ENCODE data around the gene ENOX2. TPM values are rescaled to one million over a fixed set of nuclear protein-coding genes. Genes with fewer than 3 reads are reported as not detected.
"Not testable (repeated sequence)": the region's sequence is repeated elsewhere in the genome, so short reads cannot be mapped to it uniquely, and the experiment has no call there.

Gene ENOX2
- total RNA-seq, 2 experiments from 2014 or later, result 9.6 to 12.0 TPM

- POLR2A ChIA-PET, result no interaction called here
- intact Hi-C loops (cut with micrococcal nuclease), result no loop called here
- no peaks in the 10 kb centered on the region for H3K27me3 Mint-ChIP-seq
- DNase-seq (no peak), ATAC-seq (no peak)
- H3K4me3 Mint-ChIP-seq, result no peak overlapping the region
- TF ChIP-seq CTCF (IDR thresholded peaks at IDR 0.05), result no peak
- no peak overlapping the region for H3K27ac Mint-ChIP-seq
- CTCF ChIA-PET, result no interaction called here
- H3K36me3 Mint-ChIP-seq (ENCODE audit: low read depth), result no peaks in the 10 kb centered on the region
- H3K4me1 Mint-ChIP-seq (ENCODE audit: low read depth), result peaks cover 18% of the 10 kb centered on the region
- no peaks in the 10 kb centered on the region for H3K9me3 Mint-ChIP-seq
Observed at GRCh38 chrX:130828641-130829040, 74.4 kb downstream of the ENOX2 start.

DNA sequence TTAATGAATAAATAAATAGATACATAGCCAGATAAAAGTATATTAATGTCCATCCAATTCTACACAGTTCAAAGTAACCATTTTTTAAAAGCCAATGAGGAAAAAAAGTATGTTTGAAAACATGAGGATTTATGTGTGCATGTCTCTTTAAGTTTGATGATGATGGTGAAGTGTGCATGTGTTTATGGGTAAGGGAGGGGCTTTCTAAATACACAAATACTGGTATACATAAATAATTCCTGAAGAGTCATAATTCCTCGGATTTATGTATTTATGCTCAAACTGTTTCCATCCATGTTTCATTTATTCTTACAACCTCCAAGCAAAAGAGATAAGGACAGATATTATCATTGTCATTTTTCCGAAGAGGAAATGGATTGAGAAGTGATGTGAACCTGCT is 75.4 kb downstream of the ENOX2 start:
- no peaks in the 10 kb centered on the region for H3K27me3 Mint-ChIP-seq
- POLR2A ChIA-PET, result no interaction called here
- no peak overlapping the region for H3K27ac Mint-ChIP-seq
- no peak for TF ChIP-seq CTCF (IDR thresholded peaks at IDR 0.05)
- no peak for ATAC-seq
- H3K4me3 Mint-ChIP-seq, result no peak overlapping the region
- CTCF ChIA-PET, result no interaction called here
- intact Hi-C loops (cut with micrococcal nuclease), result no loop called here
- no peak for DNase-seq
- H3K36me3 Mint-ChIP-seq (ENCODE audit: low read depth), result no peaks in the 10 kb centered on the region
- H3K4me1 Mint-ChIP-seq (ENCODE audit: low read depth), result peaks cover 11% of the 10 kb centered on the region
- H3K9me3 Mint-ChIP-seq, result no peaks in the 10 kb centered on the region

- no peaks in the 10 kb centered on the region for H3K9me3 Mint-ChIP-seq
- ChIA-PET POLR2A (no interaction called here), CTCF (no interaction called here)
- no peak overlapping the region for H3K4me3 Mint-ChIP-seq
- no peak for ATAC-seq
- no peaks in the 10 kb centered on the region for H3K36me3 Mint-ChIP-seq (ENCODE audit: low read depth)
- no peak for DNase-seq
- intact Hi-C loops (cut with micrococcal nuclease), result no loop called here
- TF ChIP-seq CTCF (IDR thresholded peaks at IDR 0.05), result no peak
- H3K27ac Mint-ChIP-seq, result no peak overlapping the region
- no peaks in the 10 kb centered on the region for H3K27me3 Mint-ChIP-seq
- peaks cover 5% of the 10 kb centered on the region for H3K4me1 Mint-ChIP-seq (ENCODE audit: low read depth)
Observed at GRCh38 chrX:130826249-130826648, 76.8 kb downstream of the ENOX2 start.

GRCh38 chrX:130825525-130825924 is 77.5 kb downstream of the ENOX2 start:
- ChIA-PET POLR2A (no interaction called here), CTCF (no interaction called here)
- DNase-seq (no peak), ATAC-seq (no peak)
- Mint-ChIP-seq H3K36me3 (ENCODE audit: low read depth) (peaks cover 2% of the 10 kb centered on the region), H3K4me1 (ENCODE audit: low read depth) (peaks cover 7% of the 10 kb centered on the region), H3K27me3 (no peaks in the 10 kb centered on the region), H3K9me3 (no peaks in the 10 kb centered on the region), H3K27ac (no peak overlapping the region), H3K4me3 (no peak overlapping the region)
- no peak for TF ChIP-seq CTCF (IDR thresholded peaks at IDR 0.05)
- intact Hi-C loops (cut with micrococcal nuclease), result no loop called here

DNA sequence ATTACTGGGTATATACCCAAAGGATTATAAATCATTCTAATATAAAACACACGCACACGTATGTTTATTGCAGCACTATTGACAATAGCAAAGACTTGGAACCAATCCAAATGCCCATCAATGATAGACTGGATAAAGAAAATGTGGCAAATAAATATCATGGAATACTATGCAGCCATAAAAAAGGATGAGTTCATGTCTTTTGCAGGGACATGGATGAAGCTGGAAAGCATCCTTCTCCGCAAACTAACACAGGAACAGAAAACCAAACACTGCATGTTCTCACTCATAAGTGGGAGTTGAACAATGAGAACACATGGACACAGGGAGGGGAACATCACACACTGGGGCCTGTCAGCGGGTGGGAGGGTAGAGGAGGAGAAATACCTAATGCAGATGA is 83.6 kb downstream of the ENOX2 start:
- H3K27ac Mint-ChIP-seq, result not testable (repeated sequence)

DNA sequence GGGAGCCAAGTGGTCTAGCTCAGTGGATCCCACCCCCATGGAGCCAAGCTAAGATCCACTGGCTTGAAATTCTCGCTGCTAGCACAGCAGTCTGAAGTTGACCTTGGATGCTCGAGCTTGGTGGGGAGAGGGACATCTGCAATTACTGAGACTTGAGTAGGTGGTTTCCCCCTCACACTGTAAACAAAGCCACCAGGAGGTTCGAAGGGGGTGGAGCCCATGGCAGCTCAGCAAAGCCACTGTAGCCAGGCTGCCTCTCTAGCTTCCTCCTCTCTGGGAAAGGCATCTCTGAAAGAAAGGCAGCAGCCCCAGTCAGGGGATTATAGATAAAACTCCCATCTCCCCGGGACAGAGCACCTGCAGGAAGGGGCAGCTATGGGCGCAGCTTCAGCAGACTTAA is 89.1 kb downstream of the ENOX2 start:
- DNase-seq; H3K27ac Mint-ChIP-seq; H3K36me3 Mint-ChIP-seq (ENCODE audit: low read depth); H3K4me1 Mint-ChIP-seq (ENCODE audit: low read depth); intact Hi-C loops (cut with micrococcal nuclease); H3K9me3 Mint-ChIP-seq; ATAC-seq; H3K27me3 Mint-ChIP-seq; POLR2A ChIA-PET; CTCF ChIA-PET; H3K4me3 Mint-ChIP-seq: not testable (repeated sequence)

More for the DNA sequence above, 83.6 kb downstream of the ENOX2 start:
- CTCF ChIA-PET; DNase-seq; H3K27me3 Mint-ChIP-seq; ATAC-seq; intact Hi-C loops (cut with micrococcal nuclease); POLR2A ChIA-PET; H3K4me1 Mint-ChIP-seq (ENCODE audit: low read depth); H3K9me3 Mint-ChIP-seq; H3K4me3 Mint-ChIP-seq: not testable (repeated sequence)
- peaks cover 11% of the 10 kb centered on the region for H3K36me3 Mint-ChIP-seq (ENCODE audit: low read depth)

Measured in activated CD8-positive, alpha-beta T cell treated with anti-CD3 and anti-CD28 coated beads for 36 hours (primary cell).